DND-41 (cell line): ENCODE results near the gene FNDC10.

Experiments used
- ATAC-seq: fragments of 200-7000 bp; cut with Tn5 transposase; 3 replicates; pipeline ENCODE4 v1.9.1; 2021; ENCODE audit warnings: low read depth; ENCODE audit not compliant: insufficient read depth
- DNase-seq: peaks from one replicate; pipeline ENCODE4 v3.0.0-alpha.2; 2020
- H2AFZ ChIP-seq: 2 replicates; pipeline ENCODE4 v1.6.0; 2012; ENCODE audit warnings: low read depth, low read length
- H3K27ac ChIP-seq: 2 replicates; pipeline ENCODE4 v1.5.1; 2012; ENCODE audit warnings: low read length, inconsistent platforms
- H3K27me3 ChIP-seq: fragments of 200-600 bp; sonication (generic); 2 replicates; pipeline ENCODE4 v1.6.0; 2012; ENCODE audit warnings: low read length, mild to moderate bottlenecking, inconsistent platforms; ENCODE audit not compliant: insufficient read depth, poor library complexity
- H3K36me3 ChIP-seq: 2 replicates; pipeline ENCODE4 v1.5.1; 2012; ENCODE audit warnings: low read length, inconsistent platforms; ENCODE audit not compliant: insufficient read depth
- H3K4me1 ChIP-seq: 2 replicates; pipeline ENCODE4 v1.5.1; 2012; ENCODE audit warnings: mild to moderate bottlenecking, low read length; ENCODE audit not compliant: insufficient read depth
- H3K4me2 ChIP-seq: 2 replicates; pipeline ENCODE4 v1.6.0; 2012; ENCODE audit warnings: mild to moderate bottlenecking, moderate library complexity, low read length, inconsistent platforms; ENCODE audit not compliant: insufficient read depth
- H3K4me3 ChIP-seq, 2 experiments: fragments of 200-600 bp in 1 of 2; shearing (Covaris generic) in 1 of 2; 2 replicates each; pipeline ENCODE4 v1.5.1; 2012 to 2016; ENCODE audit warnings: inconsistent platforms in 2 of 2, low read length in 2 of 2, mild to moderate bottlenecking in 2 of 2, low read depth in 1 of 2, moderate library complexity in 1 of 2
- H3K79me2 ChIP-seq: 2 replicates; pipeline ENCODE4 v1.6.0; 2012; ENCODE audit warnings: low read length, inconsistent platforms; ENCODE audit not compliant: insufficient read depth
- H3K9ac ChIP-seq: 2 replicates; pipeline ENCODE4 v1.6.0; 2012; ENCODE audit warnings: low read depth, mild to moderate bottlenecking, inconsistent platforms, low read length, moderate library complexity
- H3K9me3 ChIP-seq: 2 replicates; pipeline ENCODE4 v1.5.1; 2012; ENCODE audit warnings: low read length, moderate library complexity, mild to moderate bottlenecking, inconsistent platforms; ENCODE audit not compliant: insufficient read depth, severe bottlenecking
- H4K20me1 ChIP-seq: 2 replicates; pipeline ENCODE4 v1.6.0; 2012; ENCODE audit warnings: low read length; ENCODE audit not compliant: insufficient read depth
- EZH2 ChIP-seq: IDR thresholded peaks from 3 replicates; pipeline ENCODE4 v1.6.1; 2012; ENCODE audit warnings: borderline replicate concordance, low read depth, mild to moderate bottlenecking, moderate library complexity, low read length, inconsistent platforms; ENCODE audit not compliant: severe bottlenecking
- TF ChIP-seq, protein P1 (sequence below): IDR thresholded peaks from 2 replicates; pipeline ENCODE4 v1.5.1; 2012; ENCODE audit warnings: borderline replicate concordance, low read length, moderate library complexity, mild to moderate bottlenecking; ENCODE audit not compliant: poor library complexity, severe bottlenecking; ENCODE audit errors: extremely low read depth

Gene FNDC10

DNA sequence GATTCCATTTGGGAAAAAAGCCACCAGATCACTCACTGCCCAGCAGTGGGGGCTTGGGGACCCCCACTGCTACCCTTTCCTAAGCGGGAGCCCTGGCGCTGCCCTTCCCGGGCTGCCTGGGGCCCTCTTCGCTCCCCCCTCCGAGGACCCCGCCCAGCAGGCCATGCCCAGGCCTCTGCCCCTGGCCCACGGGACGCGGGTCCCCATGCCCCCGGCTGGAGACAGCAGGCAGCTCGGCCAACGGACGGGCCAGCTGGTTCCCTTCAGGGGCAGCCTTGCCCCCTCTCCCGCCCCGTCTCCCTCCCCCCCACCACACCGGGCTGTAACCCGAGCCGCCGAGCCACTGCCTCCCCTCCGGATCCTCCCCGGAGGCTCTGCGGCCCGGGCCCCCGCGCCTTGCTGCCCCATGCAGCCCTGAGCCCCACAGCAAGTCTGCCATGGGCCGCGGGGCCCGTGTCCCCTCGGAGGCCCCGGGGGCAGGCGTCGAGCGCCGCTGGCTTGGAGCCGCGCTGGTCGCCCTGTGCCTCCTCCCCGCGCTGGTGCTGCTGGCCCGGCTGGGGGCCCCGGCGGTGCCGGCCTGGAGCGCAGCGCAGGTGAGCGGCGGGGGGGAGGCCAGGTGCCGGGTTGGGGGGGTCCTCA is 32.0 kb upstream of the FNDC10 start, which contains the start of gene MMP23B:
TSS of gene MMP23B (plus strand) at position 392 of the 639 bp plus-strand sequence. CDS start at position 438, 46 bp downstream.
- DNase-seq (no peak), ATAC-seq (no peak)
- H3K4me2 ChIP-seq: peak within 1 kb of the TSS; percentile 79
- TF ChIP-seq, protein P1, sequence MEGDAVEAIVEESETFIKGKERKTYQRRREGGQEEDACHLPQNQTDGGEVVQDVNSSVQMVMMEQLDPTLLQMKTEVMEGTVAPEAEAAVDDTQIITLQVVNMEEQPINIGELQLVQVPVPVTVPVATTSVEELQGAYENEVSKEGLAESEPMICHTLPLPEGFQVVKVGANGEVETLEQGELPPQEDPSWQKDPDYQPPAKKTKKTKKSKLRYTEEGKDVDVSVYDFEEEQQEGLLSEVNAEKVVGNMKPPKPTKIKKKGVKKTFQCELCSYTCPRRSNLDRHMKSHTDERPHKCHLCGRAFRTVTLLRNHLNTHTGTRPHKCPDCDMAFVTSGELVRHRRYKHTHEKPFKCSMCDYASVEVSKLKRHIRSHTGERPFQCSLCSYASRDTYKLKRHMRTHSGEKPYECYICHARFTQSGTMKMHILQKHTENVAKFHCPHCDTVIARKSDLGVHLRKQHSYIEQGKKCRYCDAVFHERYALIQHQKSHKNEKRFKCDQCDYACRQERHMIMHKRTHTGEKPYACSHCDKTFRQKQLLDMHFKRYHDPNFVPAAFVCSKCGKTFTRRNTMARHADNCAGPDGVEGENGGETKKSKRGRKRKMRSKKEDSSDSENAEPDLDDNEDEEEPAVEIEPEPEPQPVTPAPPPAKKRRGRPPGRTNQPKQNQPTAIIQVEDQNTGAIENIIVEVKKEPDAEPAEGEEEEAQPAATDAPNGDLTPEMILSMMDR: no peak
- no peak for TF ChIP-seq EZH2
- peak within 1 kb of the TSS in 1 of 2 experiments; percentile 56; a peak in 1 of 4 replicates for H3K4me3 ChIP-seq
- no peaks in the 10 kb centered on the region for H3K9me3 ChIP-seq
- H4K20me1 ChIP-seq: no peaks in the 10 kb centered on the region; the same call in 1 of the 2 replicates
- H2AFZ ChIP-seq: no peak within 1 kb of the TSS
- H3K9ac ChIP-seq: peak within 1 kb of the TSS; percentile 82; the same call in 1 of the 2 replicates
- peaks cover 6% of the 10 kb centered on the region for H3K36me3 ChIP-seq
- H3K27me3 ChIP-seq: no peaks in the 10 kb centered on the region
- peaks cover 15% of the 10 kb centered on the region for H3K4me1 ChIP-seq
- H3K27ac ChIP-seq: no peak within 1 kb of the TSS
- H3K79me2 ChIP-seq: no peaks in the 10 kb centered on the region

DNA sequence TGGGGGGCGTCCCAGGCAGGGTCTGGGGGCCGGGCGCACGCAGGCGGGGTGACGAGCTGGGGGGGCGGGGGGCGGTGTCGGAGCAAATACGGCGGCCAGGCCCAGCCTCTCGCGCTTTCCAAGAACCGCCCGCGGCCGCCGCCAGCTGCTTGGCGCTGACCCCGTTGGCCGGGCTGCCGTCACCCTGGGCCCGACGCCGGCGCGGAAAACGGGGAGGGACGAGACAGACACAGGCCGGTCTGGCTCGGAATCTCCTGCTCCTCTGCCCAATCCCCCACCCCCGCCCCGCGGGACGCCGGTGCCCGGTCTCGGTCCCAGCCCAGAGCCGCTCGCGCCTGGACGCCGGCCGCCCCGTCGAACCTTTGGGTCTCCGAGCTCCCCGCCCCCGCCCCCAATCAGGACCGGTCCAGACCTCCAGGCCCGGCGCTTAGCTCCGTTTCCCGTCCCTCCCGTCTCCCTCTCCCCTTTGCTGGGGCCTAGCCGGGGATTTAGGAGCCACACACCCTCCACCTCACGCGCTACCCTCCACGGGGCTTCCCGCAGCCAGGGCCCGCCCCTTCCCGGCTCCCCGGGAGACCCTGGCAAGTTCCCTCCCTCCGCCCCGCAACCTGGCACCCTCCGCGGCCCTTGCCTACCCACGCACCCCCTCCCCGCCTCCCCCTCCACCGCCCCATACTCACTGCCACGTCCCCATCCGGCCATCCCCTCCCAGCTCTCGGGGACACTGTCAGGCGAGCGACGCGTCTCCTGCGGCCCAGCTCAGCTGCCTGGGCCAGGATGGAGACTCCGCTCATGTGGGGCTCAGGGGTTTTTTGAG is 31.2 kb upstream of the FNDC10 start:
- H3K27me3 ChIP-seq: no peaks in the 10 kb centered on the region
- peak overlapping the region in 1 of 2 experiments; percentile 56; a peak in 2 of 4 replicates for H3K4me3 ChIP-seq
- no peaks in the 10 kb centered on the region for H3K79me2 ChIP-seq
- H3K9ac ChIP-seq: peak overlapping the region; percentile 82
- H3K9me3 ChIP-seq: no peaks in the 10 kb centered on the region
- peak overlapping the region; percentile 79 for H3K4me2 ChIP-seq
- no peak for DNase-seq
- no peaks in the 10 kb centered on the region for H3K36me3 ChIP-seq
- H4K20me1 ChIP-seq: no peaks in the 10 kb centered on the region; the same call in 1 of the 2 replicates
- TF ChIP-seq, protein P1: no peak
- TF ChIP-seq EZH2: no peak
- H3K4me1 ChIP-seq: peaks cover 15% of the 10 kb centered on the region
- no peak for ATAC-seq
- peak overlapping the region; percentile 66 for H2AFZ ChIP-seq
- H3K27ac ChIP-seq: peak overlapping the region; percentile 73

GRCh38 chr1:1630191-1630964 is 30.4 kb upstream of the FNDC10 start:
- ATAC-seq (peak; percentile 90), DNase-seq (peak; percentile 97)
- Histone ChIP-seq H3K79me2 (no peaks in the 10 kb centered on the region), H3K4me3 (peak overlapping the region; percentile 24 to 56; a peak in 3 of 4 replicates), H3K4me1 (peaks cover 15% of the 10 kb centered on the region), H3K36me3 (no peaks in the 10 kb centered on the region), H3K9ac (peak overlapping the region; percentile 82), H2AFZ (peak overlapping the region; percentile 66), H3K27ac (peak overlapping the region; percentile 73), H3K4me2 (peak overlapping the region; percentile 79), H3K9me3 (no peaks in the 10 kb centered on the region), H4K20me1 (no peaks in the 10 kb centered on the region; the same call in 1 of the 2 replicates), H3K27me3 (no peaks in the 10 kb centered on the region)
- TF ChIP-seq, protein P1: peak; percentile 28
- no peak for TF ChIP-seq EZH2
